ENCODE results near the gene PCGF1.

DNA sequence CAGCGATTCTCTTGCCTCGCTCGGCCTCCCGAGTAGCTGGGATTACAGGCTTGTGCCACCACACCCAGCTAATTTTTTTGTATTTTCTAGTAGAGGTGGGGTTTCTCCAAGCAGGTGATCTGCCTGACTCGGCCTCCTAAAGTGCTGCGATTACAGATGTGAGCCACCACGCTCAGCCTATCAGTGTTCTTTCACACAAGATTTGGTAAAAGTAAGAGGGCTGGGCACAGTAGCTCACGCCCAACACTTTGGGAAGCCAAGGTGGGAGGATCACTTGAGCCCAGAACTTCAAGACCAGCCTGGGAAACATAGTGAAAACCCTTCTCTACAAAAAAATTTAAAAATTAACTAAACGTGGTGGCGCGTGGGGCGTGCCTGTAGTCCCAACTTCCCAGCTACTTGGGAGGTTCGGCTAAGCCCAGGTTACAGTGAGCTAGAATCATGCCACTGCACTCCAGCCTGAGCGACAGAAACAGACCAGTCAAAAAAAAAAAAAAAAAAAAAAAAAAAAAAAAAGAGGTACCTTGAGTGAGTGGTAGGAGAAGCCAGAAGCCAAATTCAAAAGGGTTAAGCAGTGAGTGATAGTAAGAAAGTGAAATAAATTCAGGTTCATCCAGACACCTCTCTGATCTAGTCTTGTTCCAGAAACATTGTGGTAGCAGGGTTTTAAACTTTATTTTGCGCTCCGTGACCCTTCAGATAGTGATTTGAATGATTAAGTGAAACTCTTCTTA lies 36.0 kb downstream of the PCGF1 start:
- TF ChIP-seq POLR2A (IDR thresholded peaks at IDR 0.05; ENCODE audit: low read length), result no peak
- no peak for TF ChIP-seq GATA1 (IDR thresholded peaks at IDR 0.05; ENCODE audit: low read depth, low read length)

Measured in erythroblast (primary cell).